Gastrocnemius medialis (tissue), 4 donors: ENCODE results near the gene LCLAT1. TPM values are rescaled to one million over a fixed set of nuclear protein-coding genes. Genes with fewer than 3 reads are reported as not detected.
A peak's percentile ranks its signal among the peaks of the same experiment; 100 is the strongest.

Experiments used
- ATAC-seq, 2 donors: fragments of 150-250 bp; one replicate each; pipeline ENCODE4 v1.9.1; 2016
- DNase-seq, 2 donors: peaks; one replicate each; pipeline ENCODE4 v3.0.0-alpha.2; 2019
- H3K27ac ChIP-seq, 4 donors: fragments of 200-600 bp; sonication (generic); 1 replicate in 1 of 4; 2 replicates in 3 of 4; pipeline ENCODE4 v1.5.1; 2016 to 2018; ENCODE audit warnings: mild to moderate bottlenecking in 2 of 4, moderate library complexity in 1 of 4
- H3K27me3 ChIP-seq, 3 donors: fragments of 200-600 bp; sonication (generic) in 2 of 3; 1 replicate in 1 of 3; 2 replicates in 2 of 3; pipeline versions ENCODE4 v1.5.1 to v1.6.0; 2016 to 2019; ENCODE audit warnings: mild to moderate bottlenecking in 1 of 3, moderate library complexity in 1 of 3
- H3K36me3 ChIP-seq, 2 donors: fragments of 200-600 bp; sonication (generic) in 1 of 2; one replicate each; pipeline ENCODE4 v1.5.1; 2017 to 2018
- H3K4me1 ChIP-seq, 2 donors: fragments of 200-600 bp; sonication (generic) in 1 of 2; one replicate each; pipeline ENCODE4 v1.5.1; 2016 to 2017; ENCODE audit warnings: mild to moderate bottlenecking in 2 of 2
- H3K4me3 ChIP-seq, 4 donors: fragments of 200-600 bp; sonication (generic) in 3 of 4; 1 replicate in 1 of 4; 2 replicates in 3 of 4; pipeline ENCODE4 v1.5.1; 2016 to 2019; ENCODE audit warnings: mild to moderate bottlenecking in 2 of 4
- H3K9me3 ChIP-seq, 3 donors: fragments of 200-600 bp; sonication (generic) in 2 of 3; 1 replicate in 1 of 3; 2 replicates in 2 of 3; pipeline ENCODE4 v1.5.1; 2016 to 2019
- POLR2A ChIP-seq, 2 donors: fragments of 450-650 bp; IDR thresholded peaks; one replicate each; pipeline ENCODE4 v1.6.1; 2017; ENCODE audit warnings: antibody characterized with exemption in 2 of 2, mild to moderate bottlenecking in 2 of 2, moderate library complexity in 2 of 2
- in situ Hi-C, 4 donors: fragments of 200-750 bp; cut with MboI; loops; one replicate each; pipeline versions ENCODE4 v1.15.0 to v1.8.0; 2017; ENCODE audit warnings: low sequenced_read_pairs in 4 of 4
- intact Hi-C: fragments of 100-400 bp; cut with DNase I; formaldehyde crosslinking; loops from one replicate; pipeline ENCODE4 v1.15.1; 2023; ENCODE audit warnings: low total_unique reads
- total RNA-seq, 4 donors: library from RNA; depleted of rRNA; stranded (reverse); fragments of >200 nt; gene quantifications; one replicate each; pipeline versions ENCODE4 v1.1.0 to v1.2.3, GENCODE V29; 2016
- TF ChIP-seq, protein P1 (sequence below), 5 experiments: fragments of 450-650 bp in 3 of 5; fragments of 200-600 bp in 2 of 5; sonication (generic) in 2 of 5; IDR thresholded peaks in 4 of 5; conservative IDR thresholded peaks in 1 of 5; 1 replicate in 4 of 5; 2 replicates in 1 of 5; pipeline ENCODE4 v1.5.1; 2016 to 2019; ENCODE audit warnings: antibody characterized with exemption in 5 of 5, mild to moderate bottlenecking in 3 of 5, moderate library complexity in 3 of 5

LCLAT1 gene
- total RNA-seq, 4 donors from 2014 or later: 4.3 to 14.5 (median 11.3) TPM

DNA sequence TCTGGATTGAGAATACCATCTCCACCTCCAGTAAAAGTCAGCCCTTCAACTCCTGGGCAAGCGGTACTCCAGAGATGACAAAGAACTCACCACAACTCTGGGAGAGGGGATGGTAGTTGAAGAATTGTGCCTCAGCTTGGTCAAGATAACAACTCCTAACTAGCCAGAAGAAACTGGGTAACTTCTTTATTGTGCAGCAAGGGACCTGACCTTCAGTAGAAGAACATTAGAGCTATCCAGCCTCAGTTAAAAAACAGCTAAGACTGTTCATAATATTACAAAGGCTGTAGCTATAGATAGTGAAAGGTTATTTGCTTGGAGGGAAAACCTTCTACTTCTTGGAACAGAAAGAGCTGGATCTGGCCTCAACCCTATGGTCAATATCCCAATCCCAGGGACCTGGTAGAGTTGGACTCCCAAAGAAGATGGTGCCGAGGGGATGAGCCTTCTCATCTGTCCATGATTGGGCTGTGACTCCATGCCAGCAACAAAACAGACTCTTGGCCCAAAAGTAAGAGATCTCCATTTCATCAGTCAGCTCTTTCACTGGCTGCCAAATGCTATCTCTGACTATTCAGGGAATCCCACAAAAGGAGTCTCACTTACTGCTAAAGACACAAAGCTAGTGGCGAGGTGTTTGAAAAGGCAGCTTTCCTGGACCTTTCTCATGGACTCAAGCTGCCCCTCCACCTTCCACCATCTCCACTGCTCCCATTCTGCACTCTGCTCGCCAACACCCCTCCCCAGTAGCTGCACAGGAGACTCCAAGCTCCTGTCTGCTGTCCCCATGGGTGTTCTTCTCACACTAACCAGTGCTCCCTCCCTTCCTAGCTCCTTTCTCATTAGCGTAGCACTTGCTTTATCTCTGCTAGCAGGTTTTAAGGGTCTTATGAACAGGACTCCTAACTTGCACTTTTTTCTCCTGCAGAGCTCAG lies 214.4 kb downstream of the LCLAT1 start:
- Histone ChIP-seq H3K27ac (no peak overlapping the region), H3K4me1 (peaks cover 0 to 23% of the 10 kb centered on the region in 2 donors), H3K36me3 (no peaks in the 10 kb centered on the region), H3K27me3 (no peaks in the 10 kb centered on the region), H3K4me3 (no peak overlapping the region), H3K9me3 (no peaks in the 10 kb centered on the region)
- DNase-seq (no peak), ATAC-seq (peak in 1 of 2 donors; percentile 8)
- in situ Hi-C loops: no loop called here
- TF ChIP-seq, protein P1, sequence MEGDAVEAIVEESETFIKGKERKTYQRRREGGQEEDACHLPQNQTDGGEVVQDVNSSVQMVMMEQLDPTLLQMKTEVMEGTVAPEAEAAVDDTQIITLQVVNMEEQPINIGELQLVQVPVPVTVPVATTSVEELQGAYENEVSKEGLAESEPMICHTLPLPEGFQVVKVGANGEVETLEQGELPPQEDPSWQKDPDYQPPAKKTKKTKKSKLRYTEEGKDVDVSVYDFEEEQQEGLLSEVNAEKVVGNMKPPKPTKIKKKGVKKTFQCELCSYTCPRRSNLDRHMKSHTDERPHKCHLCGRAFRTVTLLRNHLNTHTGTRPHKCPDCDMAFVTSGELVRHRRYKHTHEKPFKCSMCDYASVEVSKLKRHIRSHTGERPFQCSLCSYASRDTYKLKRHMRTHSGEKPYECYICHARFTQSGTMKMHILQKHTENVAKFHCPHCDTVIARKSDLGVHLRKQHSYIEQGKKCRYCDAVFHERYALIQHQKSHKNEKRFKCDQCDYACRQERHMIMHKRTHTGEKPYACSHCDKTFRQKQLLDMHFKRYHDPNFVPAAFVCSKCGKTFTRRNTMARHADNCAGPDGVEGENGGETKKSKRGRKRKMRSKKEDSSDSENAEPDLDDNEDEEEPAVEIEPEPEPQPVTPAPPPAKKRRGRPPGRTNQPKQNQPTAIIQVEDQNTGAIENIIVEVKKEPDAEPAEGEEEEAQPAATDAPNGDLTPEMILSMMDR (IDR thresholded peaks at IDR 0.05 in 4 of 5, conservative IDR thresholded peaks at IDR 0.05 in 1 of 5): no peak
- peak in 1 of 2 donors; percentile 45 for TF ChIP-seq POLR2A (IDR thresholded peaks at IDR 0.05)
- intact Hi-C loops: no loop called here

DNA sequence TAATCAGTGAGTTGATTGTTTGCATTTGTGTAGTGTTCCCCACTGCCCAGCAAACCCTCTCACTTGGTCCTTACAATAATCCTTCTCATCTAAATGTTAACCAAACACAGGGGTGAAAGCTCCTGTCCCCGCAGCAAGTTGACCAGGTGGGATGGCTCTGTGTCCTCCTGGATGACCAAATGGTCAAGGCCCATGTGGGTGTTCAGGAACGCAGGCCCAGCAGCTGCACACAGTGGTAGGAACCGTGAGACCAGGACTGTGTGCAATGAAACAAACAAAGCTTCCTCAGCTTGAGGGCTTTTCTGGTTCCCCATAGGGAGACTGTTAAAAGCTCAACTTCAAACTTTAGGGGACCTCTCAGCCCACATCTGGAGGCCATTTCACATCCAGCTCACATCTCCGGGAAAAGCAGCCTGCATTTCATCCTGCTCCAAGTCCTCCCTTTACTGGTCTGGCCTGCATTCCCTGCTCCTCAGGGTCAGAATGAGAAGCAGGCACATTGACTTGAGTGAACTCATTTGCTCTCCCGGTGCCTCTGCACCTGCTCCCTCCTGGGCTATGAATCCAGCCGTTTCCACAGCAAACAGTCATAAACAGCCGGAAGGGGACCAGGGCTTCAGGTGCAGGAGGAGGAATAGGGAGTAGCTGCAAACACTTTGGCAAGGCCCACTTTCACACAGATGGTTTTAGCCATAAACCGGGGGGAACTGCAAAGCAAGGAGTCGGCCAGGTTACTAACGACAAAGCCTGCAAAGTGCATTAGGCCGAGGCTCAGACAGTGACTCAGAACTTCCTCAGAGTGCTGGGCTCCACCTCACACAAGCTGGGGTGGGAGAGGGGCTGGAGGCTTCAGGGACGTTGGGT lies 215.5 kb downstream of the LCLAT1 start:
- Histone ChIP-seq H3K27me3 (no peaks in the 10 kb centered on the region), H3K27ac (no peak overlapping the region), H3K4me3 (no peak overlapping the region), H3K9me3 (no peaks in the 10 kb centered on the region), H3K4me1 (peaks cover 0 to 25% of the 10 kb centered on the region in 2 donors), H3K36me3 (no peaks in the 10 kb centered on the region)
- ATAC-seq: no peak
- no peak for DNase-seq
- intact Hi-C loops (no loop called here), in situ Hi-C loops (no loop called here)
- TF ChIP-seq, protein P1 (IDR thresholded peaks at IDR 0.05 in 4 of 5, conservative IDR thresholded peaks at IDR 0.05 in 1 of 5): no peak
- TF ChIP-seq POLR2A (IDR thresholded peaks at IDR 0.05): no peak

DNA sequence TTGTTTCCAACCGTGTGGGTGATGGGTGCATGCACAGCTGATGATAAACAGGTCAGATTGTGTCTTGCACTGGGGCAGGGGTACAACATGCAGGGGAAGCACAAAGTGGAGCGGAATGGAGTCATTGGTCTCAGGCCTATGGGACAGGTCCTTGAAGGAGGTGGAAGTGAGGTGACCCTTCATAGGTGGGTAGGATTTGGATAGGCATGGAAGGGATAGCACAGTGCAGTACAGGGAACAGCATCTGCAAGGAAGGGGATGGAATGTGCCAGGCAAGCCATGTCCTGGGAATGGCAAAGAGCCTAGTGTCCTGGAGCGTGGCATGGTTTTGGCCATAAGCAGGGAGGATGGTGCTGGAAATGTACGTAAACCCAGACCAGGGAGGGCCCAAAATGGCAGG lies 216.3 kb downstream of the LCLAT1 start:
- in situ Hi-C loops: no loop called here

DNA sequence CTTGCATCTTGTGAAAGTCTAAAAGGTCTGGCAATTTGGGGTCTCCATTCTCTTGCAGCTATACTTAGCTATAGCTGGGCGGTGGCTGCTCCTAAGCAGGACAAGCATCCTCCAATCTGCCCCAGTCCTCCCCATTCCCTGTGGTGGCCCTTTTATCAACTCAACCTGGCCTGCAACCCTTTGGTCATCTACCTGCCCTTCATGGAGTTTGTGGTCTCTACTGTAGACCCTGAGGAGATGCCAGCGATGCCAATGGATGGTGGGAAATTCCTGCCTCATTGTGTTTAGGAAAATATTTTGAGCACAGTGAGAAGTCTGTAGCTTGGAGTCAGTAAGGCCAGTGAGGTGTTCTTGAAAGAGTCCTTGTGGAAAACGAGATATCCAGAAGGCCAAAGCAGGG lies 216.8 kb downstream of the LCLAT1 start:
- peaks cover 0 to 25% of the 10 kb centered on the region in 2 donors for H3K4me1 ChIP-seq
- no peak overlapping the region for H3K4me3 ChIP-seq
- ATAC-seq: no peak
- H3K9me3 ChIP-seq: no peaks in the 10 kb centered on the region
- H3K36me3 ChIP-seq: no peaks in the 10 kb centered on the region
- intact Hi-C loops: no loop called here
- no peak for TF ChIP-seq POLR2A (IDR thresholded peaks at IDR 0.05)
- TF ChIP-seq, protein P1 (IDR thresholded peaks at IDR 0.05 in 4 of 5, conservative IDR thresholded peaks at IDR 0.05 in 1 of 5): no peak
- H3K27ac ChIP-seq: no peak overlapping the region
- in situ Hi-C loops: no loop called here
- no peak for DNase-seq
- no peaks in the 10 kb centered on the region for H3K27me3 ChIP-seq

More for the DNA sequence above, 216.3 kb downstream of the LCLAT1 start:
- intact Hi-C loops: no loop called here
- H3K27ac ChIP-seq: no peak overlapping the region
- no peak overlapping the region for H3K4me3 ChIP-seq
- H3K27me3 ChIP-seq: no peaks in the 10 kb centered on the region
- H3K4me1 ChIP-seq: peaks cover 0 to 25% of the 10 kb centered on the region in 2 donors
- TF ChIP-seq, protein P1 (IDR thresholded peaks at IDR 0.05 in 4 of 5, conservative IDR thresholded peaks at IDR 0.05 in 1 of 5): no peak
- no peak for TF ChIP-seq POLR2A (IDR thresholded peaks at IDR 0.05)
- ATAC-seq (no peak), DNase-seq (no peak)
- H3K36me3 ChIP-seq: no peaks in the 10 kb centered on the region
- H3K9me3 ChIP-seq: no peaks in the 10 kb centered on the region
